Stimulated activated naive CD8-positive, alpha-beta T cell treated with anti-CD3 and anti-CD28 coated beads, Interleukin-15, Interleukin-2, amounts not matched to agents 100 U/mL and 50 U/mL, for 24 hours (primary cell): ENCODE measurements around the gene FGF8.

Experiments used
- ATAC-seq: fragments of 150-1000 bp; cut with Tn5 transposase; one replicate; pipeline ENCODE4 v1.10.0; 2021
- DNase-seq: peaks from one replicate; pipeline ENCODE4 v3.0.0; 2021

FGF8 gene

DNA sequence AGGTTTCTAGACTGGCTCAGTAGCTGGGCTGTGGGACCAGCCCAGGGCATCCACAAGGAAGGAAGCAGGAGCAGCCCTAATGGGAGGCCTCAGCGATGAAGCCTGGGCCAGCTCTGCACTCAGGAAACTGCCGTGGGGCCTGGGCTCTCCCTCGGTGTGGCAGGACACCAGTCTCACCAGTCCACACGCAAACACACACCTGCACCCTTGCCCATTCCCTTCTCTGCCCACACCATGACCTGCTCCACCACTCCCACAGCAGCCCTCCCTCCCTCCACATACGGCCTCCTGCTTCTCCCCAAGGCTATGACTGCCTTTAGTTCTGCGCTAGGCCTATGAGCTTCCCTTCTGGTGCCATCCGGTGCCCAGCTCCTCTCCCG, 7.1 kb downstream of the FGF8 start:
- no peak for ATAC-seq
- no peak for DNase-seq

- no peak for ATAC-seq
These were observed 7.7 kb downstream of the FGF8 start for GRCh38 chr10:101767966-101768790.

GRCh38 chr10:101767600-101767945, 8.3 kb downstream of the FGF8 start:
- ATAC-seq = no peak
- DNase-seq = no peak

More at GRCh38 chr10:101767966-101768790, 7.7 kb downstream of the FGF8 start:
- DNase-seq = no peak

DNA sequence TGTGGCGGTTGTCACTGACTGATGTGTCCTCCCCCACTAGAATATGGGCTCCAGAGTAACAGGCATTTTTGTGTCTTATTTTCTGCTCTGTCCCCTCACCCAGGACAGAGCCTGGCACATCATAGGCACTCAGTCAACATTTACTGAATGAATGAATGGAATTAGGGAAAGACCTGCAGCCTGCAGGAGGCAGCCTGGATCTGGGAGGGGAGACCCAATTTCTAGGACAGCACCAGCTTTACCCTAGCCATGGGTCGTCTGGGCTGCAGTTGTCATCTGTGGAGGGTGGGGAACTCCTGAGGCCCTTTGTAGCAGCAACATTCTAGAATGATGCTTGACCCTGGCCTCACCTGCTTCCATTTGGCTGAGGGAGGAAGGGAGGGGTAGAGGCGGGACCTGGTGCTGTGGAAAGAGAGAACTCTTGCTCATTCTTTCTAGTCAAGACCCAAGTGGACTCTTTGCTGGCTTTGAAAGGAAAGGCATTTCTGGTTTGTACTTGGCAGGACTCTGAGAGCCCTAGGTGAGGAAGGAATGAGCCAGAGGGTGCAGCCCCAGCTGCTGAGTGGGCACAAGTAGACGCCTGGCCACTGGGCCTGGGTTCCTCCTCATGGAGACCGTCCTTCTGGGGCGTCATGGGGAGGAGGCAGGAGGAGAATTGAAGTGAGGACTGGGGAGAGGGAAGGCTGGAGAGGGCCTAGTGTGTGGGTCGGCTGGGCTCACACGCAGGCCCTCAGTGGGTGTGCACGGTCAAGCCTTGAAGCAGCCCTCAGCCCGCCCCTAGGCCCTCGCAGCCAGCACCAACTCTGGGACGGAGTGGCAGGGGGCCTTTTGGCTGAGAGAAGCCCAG, 8.9 kb downstream of the FGF8 start:
- DNase-seq (no peak), ATAC-seq (no peak)

- ATAC-seq (no peak), DNase-seq (no peak)
These were observed 9.6 kb downstream of the FGF8 start for GRCh38 chr10:101766306-101766705.

GRCh38 chr10:101763141-101763846, 12.6 kb downstream of the FGF8 start:
- DNase-seq (no peak), ATAC-seq (no peak)

GRCh38 chr10:101762736-101763135, 13.2 kb downstream of the FGF8 start:
- DNase-seq (no peak), ATAC-seq (no peak)

GRCh38 chr10:101761226-101761625, 14.7 kb downstream of the FGF8 start:
- no peak for ATAC-seq
- no peak for DNase-seq

- no peak for DNase-seq
- no peak for ATAC-seq
These were observed 15.4 kb downstream of the FGF8 start for GRCh38 chr10:101760510-101760909.

GRCh38 chr10:101759309-101760247, 16.3 kb downstream of the FGF8 start:
- ATAC-seq (no peak), DNase-seq (no peak)

GRCh38 chr10:101758858-101759257, 17.1 kb downstream of the FGF8 start:
- no peak for ATAC-seq
- no peak for DNase-seq

GRCh38 chr10:101752241-101752640, 23.7 kb downstream of the FGF8 start:
- no peak for ATAC-seq
- DNase-seq = no peak

GRCh38 chr10:101749047-101750016, 26.6 kb downstream of the FGF8 start:
- ATAC-seq (no peak), DNase-seq (no peak)

DNA sequence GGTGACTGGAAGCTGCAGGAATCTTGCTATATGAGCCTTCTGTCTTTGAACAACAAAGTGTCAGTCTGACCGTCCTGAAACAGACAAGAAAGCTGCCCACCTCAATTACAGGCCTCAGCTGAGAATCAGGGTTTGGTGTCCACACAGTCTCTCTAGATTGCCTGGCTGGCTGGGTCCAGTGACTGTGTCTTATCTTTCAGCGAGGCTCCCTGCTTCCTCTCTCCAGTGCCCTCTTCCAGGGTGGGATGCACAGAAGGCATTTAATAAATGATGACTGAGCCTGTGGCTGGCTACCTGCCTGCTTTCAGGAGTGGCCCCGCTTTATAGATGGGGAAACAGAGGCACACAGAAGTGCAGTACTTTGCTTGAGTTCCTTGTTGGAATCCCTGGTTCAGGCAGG, 27.4 kb downstream of the FGF8 start:
- DNase-seq = no peak
- ATAC-seq = no peak

DNA sequence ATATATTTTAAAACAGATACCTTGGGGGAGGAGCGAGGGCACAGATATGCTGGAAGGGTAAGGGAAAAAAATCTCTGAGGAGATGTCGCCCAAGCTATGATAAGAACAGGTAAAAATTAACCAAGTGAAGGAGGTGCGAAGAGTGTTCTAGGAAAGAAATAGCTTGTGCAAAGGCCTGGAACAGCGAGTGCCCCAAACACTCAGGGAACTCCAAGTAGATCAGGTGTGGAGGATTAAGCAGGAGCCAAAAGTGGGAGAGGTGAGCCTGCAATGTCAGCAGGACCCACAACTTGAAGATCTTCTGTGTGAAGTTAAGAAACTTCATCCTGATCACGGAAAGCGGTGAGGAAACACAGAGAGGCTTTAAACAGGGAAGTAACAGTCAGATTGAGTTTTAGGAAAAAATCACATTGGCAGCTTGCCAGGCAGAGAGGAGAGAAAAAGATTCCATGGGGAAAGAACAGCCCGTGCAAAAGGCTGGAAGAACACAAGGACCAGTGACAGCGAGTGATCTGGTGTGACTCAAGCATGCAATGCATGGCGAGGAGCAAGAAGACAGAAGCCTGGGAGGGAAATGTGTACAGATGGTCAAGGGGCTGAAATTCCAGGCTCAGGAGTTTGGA, 30.7 kb downstream of the FGF8 start:
- no peak for ATAC-seq
- DNase-seq = no peak

- ATAC-seq (no peak), DNase-seq (no peak)
These were observed 31.6 kb downstream of the FGF8 start for GRCh38 chr10:101744267-101744666.

GRCh38 chr10:101741938-101742337, 34.0 kb downstream of the FGF8 start:
- DNase-seq (no peak), ATAC-seq (no peak)

GRCh38 chr10:101736666-101737065, 39.2 kb downstream of the FGF8 start:
- ATAC-seq = no peak
- DNase-seq = no peak

GRCh38 chr10:101732096-101732495, 43.8 kb downstream of the FGF8 start:
- no peak for ATAC-seq

GRCh38 chr10:101726115-101726387, 49.9 kb downstream of the FGF8 start:
- ATAC-seq = no peak
- DNase-seq = no peak

More at GRCh38 chr10:101732096-101732495, 43.8 kb downstream of the FGF8 start:
- no peak for DNase-seq
